ENCODE data around the gene TBC1D22A.

The TBC1D22A gene

DNA sequence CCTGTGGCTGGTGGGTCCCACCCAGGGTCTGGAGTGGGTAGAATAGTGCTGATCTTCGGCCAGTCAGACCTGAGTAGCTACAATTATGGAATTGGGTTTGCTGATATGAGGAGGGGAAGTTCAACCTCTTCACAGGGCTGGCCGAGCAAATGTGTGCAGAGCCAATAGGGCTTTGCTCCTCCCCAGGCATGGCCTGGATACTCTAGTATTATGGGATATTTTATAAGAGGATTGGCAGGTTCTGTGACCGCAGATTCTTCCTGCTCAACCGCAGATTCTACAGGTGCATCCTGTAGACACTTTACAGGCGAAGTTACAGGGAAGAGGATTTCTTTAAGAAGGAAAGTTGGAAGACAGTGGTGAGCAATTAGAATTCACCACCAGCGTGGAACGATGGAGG is 44.3 kb downstream of the TBC1D22A start:
- Histone ChIP-seq H3K36me3 (ENCODE audit: insufficient read depth) (no peaks in the 10 kb centered on the region), H3K79me2 (ENCODE audit: insufficient read depth, low read depth) (no peaks in the 10 kb centered on the region), H2AFZ (ENCODE audit: low read depth) (no peak overlapping the region), H3K4me1 (ENCODE audit: low read depth, poor library complexity, severe bottlenecking) (no peaks in the 10 kb centered on the region), H3K27ac (no peak overlapping the region), H3K9ac (no peak overlapping the region), H4K20me1 (ENCODE audit: insufficient read depth) (no peaks in the 10 kb centered on the region), H3K27me3 (ENCODE audit: insufficient read depth, low read depth) (no peaks in the 10 kb centered on the region), H3K4me2 (no peak overlapping the region), H3K4me3 (IDR thresholded peaks at IDR 0.05; ENCODE audit: insufficient read depth, low read depth, low read length) (no peak overlapping the region)
- no peak for TF ChIP-seq CTCF (conservative IDR thresholded peaks at IDR 0.05; ENCODE audit: low read depth, low read length)

GRCh38 chr22:46807458-46807857 is 45.0 kb downstream of the TBC1D22A start:
- Histone ChIP-seq H3K79me2 (ENCODE audit: insufficient read depth, low read depth) (no peaks in the 10 kb centered on the region), H3K4me3 (IDR thresholded peaks at IDR 0.05; ENCODE audit: insufficient read depth, low read depth, low read length) (no peak overlapping the region), H3K4me2 (no peak overlapping the region), H3K9ac (no peak overlapping the region), H3K27ac (no peak overlapping the region), H3K36me3 (ENCODE audit: insufficient read depth) (no peaks in the 10 kb centered on the region), H3K27me3 (ENCODE audit: insufficient read depth, low read depth) (no peaks in the 10 kb centered on the region), H3K4me1 (ENCODE audit: low read depth, poor library complexity, severe bottlenecking) (no peaks in the 10 kb centered on the region), H4K20me1 (ENCODE audit: insufficient read depth) (no peaks in the 10 kb centered on the region), H2AFZ (ENCODE audit: low read depth) (no peak overlapping the region)
- TF ChIP-seq CTCF (conservative IDR thresholded peaks at IDR 0.05; ENCODE audit: low read depth, low read length), result no peak

DNA sequence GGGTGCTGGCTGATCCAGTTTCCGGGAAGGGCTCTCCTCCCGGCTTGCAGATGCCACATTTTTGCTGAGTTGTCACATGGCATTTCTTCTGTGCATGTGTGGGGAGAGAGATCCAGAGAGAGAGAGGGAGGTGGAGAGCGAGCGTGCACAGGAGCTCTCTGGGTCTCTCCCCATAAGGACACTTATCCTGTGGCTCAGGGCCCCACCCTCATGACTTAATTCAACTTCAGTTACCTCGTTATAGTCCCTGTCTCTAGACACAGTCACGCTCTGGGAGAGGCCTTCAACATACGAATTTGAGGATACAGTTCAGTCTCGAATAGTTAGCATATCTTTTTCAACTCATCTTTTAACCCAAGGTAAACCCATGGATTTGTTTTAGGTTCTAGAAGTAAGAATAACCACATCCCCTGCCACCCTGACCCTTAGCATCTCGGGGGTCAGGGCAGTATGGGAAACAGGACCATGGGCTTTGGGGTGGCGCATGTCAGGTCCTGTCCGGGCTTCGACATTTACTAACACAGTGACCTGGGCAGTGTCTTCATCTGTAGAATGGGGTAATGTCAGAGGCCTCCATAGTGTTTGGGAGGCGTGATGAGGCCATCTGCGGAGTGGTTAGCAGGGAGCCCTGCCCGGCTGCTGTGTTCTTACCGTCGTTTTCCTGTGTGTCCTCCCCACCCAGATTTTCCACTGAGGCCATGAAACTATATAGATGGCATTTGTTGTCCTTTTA is 46.9 kb downstream of the TBC1D22A start:
- no peak overlapping the region for H2AFZ ChIP-seq (ENCODE audit: low read depth)
- no peak overlapping the region for H3K27ac ChIP-seq
- no peaks in the 10 kb centered on the region for H3K36me3 ChIP-seq (ENCODE audit: insufficient read depth)
- TF ChIP-seq CTCF (conservative IDR thresholded peaks at IDR 0.05; ENCODE audit: low read depth, low read length), result no peak
- H3K4me2 ChIP-seq, result no peak overlapping the region
- H3K79me2 ChIP-seq (ENCODE audit: insufficient read depth, low read depth), result no peaks in the 10 kb centered on the region
- no peaks in the 10 kb centered on the region for H3K27me3 ChIP-seq (ENCODE audit: insufficient read depth, low read depth)
- no peak overlapping the region for H3K4me3 ChIP-seq (IDR thresholded peaks at IDR 0.05; ENCODE audit: insufficient read depth, low read depth, low read length)
- no peaks in the 10 kb centered on the region for H3K4me1 ChIP-seq (ENCODE audit: low read depth, poor library complexity, severe bottlenecking)
- no peaks in the 10 kb centered on the region for H4K20me1 ChIP-seq (ENCODE audit: insufficient read depth)
- H3K9ac ChIP-seq, result no peak overlapping the region

- no peak overlapping the region for H3K27ac ChIP-seq
- H3K27me3 ChIP-seq (ENCODE audit: insufficient read depth, low read depth), result no peaks in the 10 kb centered on the region
- no peak overlapping the region for H3K4me2 ChIP-seq
- H3K4me1 ChIP-seq (ENCODE audit: low read depth, poor library complexity, severe bottlenecking), result no peaks in the 10 kb centered on the region
- no peak overlapping the region for H2AFZ ChIP-seq (ENCODE audit: low read depth)
- TF ChIP-seq CTCF (conservative IDR thresholded peaks at IDR 0.05; ENCODE audit: low read depth, low read length), result no peak
- H3K36me3 ChIP-seq (ENCODE audit: insufficient read depth), result no peaks in the 10 kb centered on the region
- H3K4me3 ChIP-seq (IDR thresholded peaks at IDR 0.05; ENCODE audit: insufficient read depth, low read depth, low read length), result no peak overlapping the region
- no peaks in the 10 kb centered on the region for H3K79me2 ChIP-seq (ENCODE audit: insufficient read depth, low read depth)
- H4K20me1 ChIP-seq (ENCODE audit: insufficient read depth), result no peaks in the 10 kb centered on the region
- H3K9ac ChIP-seq, result no peak overlapping the region
These were observed 48.7 kb downstream of the TBC1D22A start for GRCh38 chr22:46810856-46811786.
